ENCODE results near the gene KCNJ5. TPM values are rescaled to one million over a fixed set of nuclear protein-coding genes. Genes with fewer than 3 reads are reported as not detected.

Gene KCNJ5
- total RNA-seq, 4 donors from 2014 or later: 0.26 to 0.36 TPM; not detected in 2

DNA sequence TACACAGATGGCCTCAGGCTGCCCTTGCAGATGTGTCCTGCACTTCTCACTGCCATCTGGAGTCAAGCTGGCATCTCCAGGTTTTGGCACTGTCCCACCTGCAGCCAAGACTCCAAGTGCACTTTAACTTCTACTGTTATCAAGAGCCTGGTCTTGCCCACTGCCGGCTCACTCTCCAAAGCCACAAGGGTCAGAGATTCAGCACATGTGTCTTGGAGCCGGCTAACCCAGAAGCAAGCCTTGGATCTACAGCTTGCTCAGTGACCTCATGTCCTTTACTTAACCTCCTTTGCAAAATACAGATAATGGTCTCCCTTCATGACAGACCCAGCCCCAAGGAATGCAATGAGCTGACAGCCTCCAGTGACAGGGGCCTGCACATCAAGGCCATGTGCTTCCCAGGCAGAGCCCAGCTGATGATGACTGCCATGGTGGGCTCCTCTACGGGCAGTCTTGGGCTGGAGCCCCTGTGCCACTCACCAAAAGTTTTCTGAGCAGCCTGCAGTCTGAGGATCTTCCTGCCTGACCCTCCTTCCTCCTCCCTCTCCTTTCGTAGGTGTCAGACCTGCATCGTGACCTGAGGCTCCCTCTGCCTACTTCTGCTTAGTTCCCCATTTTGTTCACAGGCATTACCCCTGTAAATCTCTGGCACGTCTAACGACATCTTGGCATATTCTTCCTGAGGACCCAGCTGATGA is 42.5 kb downstream of the KCNJ5 start:
- Histone ChIP-seq H3K36me3 (no peaks in the 10 kb centered on the region), H3K4me3 (no peak overlapping the region), H3K9me3 (no peaks in the 10 kb centered on the region), H3K27ac (no peak overlapping the region), H3K27me3 (no peaks in the 10 kb centered on the region), H3K4me1 (peaks cover 14% of the 10 kb centered on the region)
- no peak for DNase-seq (ENCODE audit: low spot score in 2 of 2)
- TF ChIP-seq POLR2AphosphoS5 (IDR thresholded peaks at IDR 0.05) (no peak), POLR2A (IDR thresholded peaks at IDR 0.05) (no peak), EP300 (IDR thresholded peaks at IDR 0.05) (no peak)
- TF ChIP-seq, protein P1, sequence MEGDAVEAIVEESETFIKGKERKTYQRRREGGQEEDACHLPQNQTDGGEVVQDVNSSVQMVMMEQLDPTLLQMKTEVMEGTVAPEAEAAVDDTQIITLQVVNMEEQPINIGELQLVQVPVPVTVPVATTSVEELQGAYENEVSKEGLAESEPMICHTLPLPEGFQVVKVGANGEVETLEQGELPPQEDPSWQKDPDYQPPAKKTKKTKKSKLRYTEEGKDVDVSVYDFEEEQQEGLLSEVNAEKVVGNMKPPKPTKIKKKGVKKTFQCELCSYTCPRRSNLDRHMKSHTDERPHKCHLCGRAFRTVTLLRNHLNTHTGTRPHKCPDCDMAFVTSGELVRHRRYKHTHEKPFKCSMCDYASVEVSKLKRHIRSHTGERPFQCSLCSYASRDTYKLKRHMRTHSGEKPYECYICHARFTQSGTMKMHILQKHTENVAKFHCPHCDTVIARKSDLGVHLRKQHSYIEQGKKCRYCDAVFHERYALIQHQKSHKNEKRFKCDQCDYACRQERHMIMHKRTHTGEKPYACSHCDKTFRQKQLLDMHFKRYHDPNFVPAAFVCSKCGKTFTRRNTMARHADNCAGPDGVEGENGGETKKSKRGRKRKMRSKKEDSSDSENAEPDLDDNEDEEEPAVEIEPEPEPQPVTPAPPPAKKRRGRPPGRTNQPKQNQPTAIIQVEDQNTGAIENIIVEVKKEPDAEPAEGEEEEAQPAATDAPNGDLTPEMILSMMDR (IDR thresholded peaks at IDR 0.05): no peak
- WGBS: 74% methylated on average over 7 of the region's 7 CpGs

DNA sequence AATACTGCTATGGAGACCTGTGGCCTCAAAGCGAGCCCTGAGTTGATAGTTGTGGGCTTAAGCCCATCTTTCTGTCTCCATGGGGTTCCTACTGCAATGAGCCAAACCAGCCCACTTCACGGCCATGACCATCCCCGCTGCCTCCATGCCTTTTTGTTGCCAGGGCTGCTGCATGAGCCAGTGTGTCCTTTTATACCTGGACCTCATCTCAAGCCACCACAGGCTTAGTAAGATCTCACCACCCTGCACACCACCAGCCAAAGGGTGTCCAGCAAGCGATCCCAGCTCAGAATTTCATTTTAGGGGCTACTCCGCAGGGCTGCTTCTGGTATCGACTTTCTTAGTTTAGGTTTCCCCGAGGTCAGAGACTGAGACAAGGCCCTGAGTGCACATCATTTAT is 43.2 kb downstream of the KCNJ5 start:
- Histone ChIP-seq H3K27ac (no peak overlapping the region), H3K27me3 (no peaks in the 10 kb centered on the region), H3K4me3 (no peak overlapping the region), H3K36me3 (no peaks in the 10 kb centered on the region), H3K4me1 (peaks cover 21% of the 10 kb centered on the region), H3K9me3 (no peaks in the 10 kb centered on the region)
- WGBS: 97% methylated on average over 7 of the region's 7 CpGs
- TF ChIP-seq, protein P1 (IDR thresholded peaks at IDR 0.05): no peak
- TF ChIP-seq POLR2AphosphoS5 (IDR thresholded peaks at IDR 0.05): no peak
- no peak for TF ChIP-seq EP300 (IDR thresholded peaks at IDR 0.05)
- no peak for TF ChIP-seq POLR2A (IDR thresholded peaks at IDR 0.05)
- no peak for DNase-seq (ENCODE audit: low spot score in 2 of 2)

DNA sequence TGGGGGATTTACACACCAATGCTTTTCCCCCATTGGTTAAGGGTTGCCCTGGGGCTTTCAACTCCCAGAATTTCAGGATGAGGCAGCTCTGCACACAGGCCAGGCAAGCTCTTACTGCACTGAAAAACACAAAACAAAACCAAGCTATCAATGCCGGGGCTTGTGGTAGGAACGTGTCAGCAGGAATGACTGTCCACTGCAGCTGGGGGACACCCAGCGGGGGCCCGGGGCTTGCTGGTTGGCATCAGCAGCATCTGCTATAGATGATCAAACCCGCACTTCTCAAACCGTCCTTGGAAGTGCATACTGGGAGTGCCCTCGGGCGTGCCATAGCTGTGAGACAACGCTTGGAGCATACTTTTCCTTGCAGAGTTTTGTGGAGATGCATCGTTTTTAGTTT is 43.8 kb downstream of the KCNJ5 start:
- no peaks in the 10 kb centered on the region for H3K36me3 ChIP-seq
- TF ChIP-seq POLR2AphosphoS5 (IDR thresholded peaks at IDR 0.05): no peak
- no peak for TF ChIP-seq POLR2A (IDR thresholded peaks at IDR 0.05)
- TF ChIP-seq EP300 (IDR thresholded peaks at IDR 0.05): no peak
- TF ChIP-seq, protein P1 (IDR thresholded peaks at IDR 0.05): no peak
- peaks cover 3% of the 10 kb centered on the region for H3K27me3 ChIP-seq
- no peaks in the 10 kb centered on the region for H3K9me3 ChIP-seq
- H3K4me3 ChIP-seq: no peak overlapping the region
- 80% methylated on average over 10 of the region's 10 CpGs for WGBS
- DNase-seq (ENCODE audit: low spot score in 2 of 2): no peak
- H3K4me1 ChIP-seq: peaks cover 27% of the 10 kb centered on the region
- no peak overlapping the region for H3K27ac ChIP-seq

DNA sequence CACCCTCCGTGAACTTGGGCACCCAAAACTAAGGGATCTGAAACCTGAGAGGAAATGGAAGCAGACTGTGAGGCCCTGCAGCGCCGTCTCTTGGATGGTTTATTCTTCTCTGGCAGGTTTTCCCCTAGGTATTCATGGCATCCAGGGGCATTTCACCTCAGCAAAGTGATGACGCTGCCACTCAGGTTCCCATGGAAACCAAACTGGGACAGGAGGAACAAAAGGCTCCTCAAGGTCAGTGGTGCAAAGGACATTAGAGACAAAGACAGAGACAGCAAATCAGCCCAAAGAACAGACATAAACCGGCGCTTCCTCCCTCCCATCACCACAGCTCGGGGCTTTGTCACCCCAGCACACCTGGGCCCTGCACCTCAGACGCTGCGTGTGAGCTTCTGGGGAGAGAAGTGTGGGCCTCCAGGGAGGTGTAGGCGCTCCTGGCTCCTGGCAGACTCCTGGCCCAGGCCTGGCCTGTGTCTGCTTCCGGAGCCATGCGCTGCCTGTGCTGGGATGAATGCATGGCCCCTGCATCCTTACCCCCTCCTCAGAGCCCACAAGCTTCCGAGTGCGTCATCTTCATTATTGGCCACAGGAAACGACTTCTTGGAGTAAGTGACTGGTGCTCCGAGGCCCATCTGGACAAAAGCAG is 45.6 kb downstream of the KCNJ5 start:
- Histone ChIP-seq H3K27ac (no peak overlapping the region), H3K4me3 (no peak overlapping the region), H3K27me3 (peaks cover 8% of the 10 kb centered on the region), H3K9me3 (no peaks in the 10 kb centered on the region), H3K4me1 (peaks cover 40% of the 10 kb centered on the region), H3K36me3 (no peaks in the 10 kb centered on the region)
- DNase-seq (ENCODE audit: low spot score in 2 of 2): no peak
- 87% methylated on average over 15 of the region's 16 CpGs for WGBS
- TF ChIP-seq, protein P1 (IDR thresholded peaks at IDR 0.05): no peak
- TF ChIP-seq POLR2A (IDR thresholded peaks at IDR 0.05): no peak
- TF ChIP-seq POLR2AphosphoS5 (IDR thresholded peaks at IDR 0.05): no peak
- no peak for TF ChIP-seq EP300 (IDR thresholded peaks at IDR 0.05)

DNA sequence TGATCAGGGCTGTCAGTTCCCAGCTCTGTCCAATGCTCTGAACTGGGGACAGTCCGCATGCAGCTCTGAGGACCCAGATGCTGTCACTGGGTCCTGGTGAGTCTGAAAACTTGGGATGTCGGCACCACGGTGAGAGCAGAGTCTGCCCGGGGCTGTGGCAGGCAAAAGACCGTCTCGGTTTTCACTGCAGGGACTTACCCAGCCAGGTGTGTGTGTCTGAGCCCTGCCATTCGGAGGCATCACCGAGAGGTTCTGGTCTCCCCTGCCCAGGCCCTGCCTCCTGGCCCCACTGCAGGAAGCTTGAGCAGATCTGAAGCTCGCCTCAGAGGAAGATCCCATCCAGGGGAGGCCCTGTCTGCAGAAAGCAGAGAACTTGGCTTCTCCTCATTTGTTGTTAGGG is 46.3 kb downstream of the KCNJ5 start:
- Histone ChIP-seq H3K36me3 (no peaks in the 10 kb centered on the region), H3K27ac (no peak overlapping the region), H3K9me3 (no peaks in the 10 kb centered on the region), H3K4me1 (peaks cover 47% of the 10 kb centered on the region), H3K4me3 (no peak overlapping the region), H3K27me3 (peaks cover 8% of the 10 kb centered on the region)
- no peak for DNase-seq (ENCODE audit: low spot score in 2 of 2)
- 72% methylated on average over 7 of the region's 9 CpGs for WGBS
- TF ChIP-seq EP300 (IDR thresholded peaks at IDR 0.05): no peak
- no peak for TF ChIP-seq POLR2A (IDR thresholded peaks at IDR 0.05)
- no peak for TF ChIP-seq POLR2AphosphoS5 (IDR thresholded peaks at IDR 0.05)
- TF ChIP-seq, protein P1 (IDR thresholded peaks at IDR 0.05): no peak
